ENCODE measurements around the gene CREBL2.
"Not testable (repeated sequence)": the region's sequence is repeated elsewhere in the genome, so short reads cannot be mapped to it uniquely, and the experiment has no call there.

Gene CREBL2

GRCh38 chr12:12599750-12600643, 11.7 kb upstream of the CREBL2 start:
- DNase-seq = no peak

- no peak for DNase-seq
These were observed 11.0 kb upstream of the CREBL2 start for GRCh38 chr12:12600659-12601058.

- no peak for DNase-seq
These were observed 6.9 kb upstream of the CREBL2 start for GRCh38 chr12:12604740-12605139.

- no peak for DNase-seq
These were observed 4.7 kb upstream of the CREBL2 start for GRCh38 chr12:12606781-12607589.

- peak; percentile 86 for DNase-seq
These were observed 3.1 kb upstream of the CREBL2 start for GRCh38 chr12:12608557-12608957.

- DNase-seq = no peak
These were observed 2.0 kb upstream of the CREBL2 start for GRCh38 chr12:12609692-12610091.

- DNase-seq = no peak
These were observed 965 bp upstream of the CREBL2 start for GRCh38 chr12:12610711-12611110.

GRCh38 chr12:12612358-12612757, 682 bp downstream of the CREBL2 start:
- DNase-seq = no peak

GRCh38 chr12:12613344-12613743, 1.7 kb downstream of the CREBL2 start:
- DNase-seq = no peak

GRCh38 chr12:12614342-12614741, 2.7 kb downstream of the CREBL2 start:
- no peak for DNase-seq

GRCh38 chr12:12616512-12617310, 5.0 kb downstream of the CREBL2 start:
- DNase-seq = no peak

GRCh38 chr12:12618064-12618463, 6.4 kb downstream of the CREBL2 start:
- not testable (repeated sequence) for DNase-seq

GRCh38 chr12:12620730-12621315, 9.1 kb downstream of the CREBL2 start:
- peak; percentile 52 for DNase-seq

- DNase-seq = no peak
These were observed 10.7 kb downstream of the CREBL2 start for GRCh38 chr12:12622418-12622817.

- no peak for DNase-seq
These were observed 12.9 kb downstream of the CREBL2 start for GRCh38 chr12:12624498-12624992.

- DNase-seq = no peak
These were observed 14.8 kb downstream of the CREBL2 start for GRCh38 chr12:12626471-12626870.

- DNase-seq = no peak
These were observed 15.7 kb downstream of the CREBL2 start for GRCh38 chr12:12627308-12627827.

GRCh38 chr12:12628013-12628412, 16.3 kb downstream of the CREBL2 start:
- DNase-seq = no peak

- DNase-seq = no peak
These were observed 19.2 kb downstream of the CREBL2 start for GRCh38 chr12:12630850-12631249.

GRCh38 chr12:12635651-12636050, 24.0 kb downstream of the CREBL2 start:
- no peak for DNase-seq

- no peak for DNase-seq
These were observed 25.0 kb downstream of the CREBL2 start for GRCh38 chr12:12636641-12637040.

- not testable (repeated sequence) for DNase-seq
These were observed 28.3 kb downstream of the CREBL2 start for GRCh38 chr12:12639995-12640394.
